Stimulated activated CD8-positive, alpha-beta memory T cell treated with anti-CD3 and anti-CD28 coated beads, Interleukin-12 subunit alpha, Interleukin-12 subunit beta, amount 100 ng/mL, for 24 hours (primary cell): ENCODE results near the gene GRID1.

ENCODE experiments used
- DNase-seq: peaks from one replicate; pipeline ENCODE4 v3.0.0-alpha.2; 2020; ENCODE audit errors: extremely low read depth

The GRID1 gene

DNA sequence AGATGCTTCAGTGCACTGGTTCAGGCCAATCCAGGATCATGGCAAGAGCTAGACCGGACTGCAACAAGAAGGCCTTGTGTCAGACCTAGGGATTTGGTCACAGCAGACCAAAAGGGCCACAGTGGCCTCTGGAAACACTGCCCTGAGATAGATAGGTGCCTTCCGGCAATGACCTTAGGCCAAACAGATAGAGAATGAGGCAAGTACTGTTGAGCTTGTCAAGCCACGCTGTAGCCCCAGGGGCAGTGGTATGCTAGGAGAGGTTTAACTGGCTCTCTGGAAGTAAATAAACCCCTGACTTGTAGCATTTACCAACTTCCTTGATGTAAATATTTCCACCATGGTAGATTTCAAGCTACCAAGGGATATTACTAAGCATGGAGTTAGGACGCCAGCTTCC, 197.5 kb downstream of the GRID1 start:
- DNase-seq: no peak

GRCh38 chr10:86168256-86168655, 198.3 kb downstream of the GRID1 start:
- DNase-seq: no peak

DNA sequence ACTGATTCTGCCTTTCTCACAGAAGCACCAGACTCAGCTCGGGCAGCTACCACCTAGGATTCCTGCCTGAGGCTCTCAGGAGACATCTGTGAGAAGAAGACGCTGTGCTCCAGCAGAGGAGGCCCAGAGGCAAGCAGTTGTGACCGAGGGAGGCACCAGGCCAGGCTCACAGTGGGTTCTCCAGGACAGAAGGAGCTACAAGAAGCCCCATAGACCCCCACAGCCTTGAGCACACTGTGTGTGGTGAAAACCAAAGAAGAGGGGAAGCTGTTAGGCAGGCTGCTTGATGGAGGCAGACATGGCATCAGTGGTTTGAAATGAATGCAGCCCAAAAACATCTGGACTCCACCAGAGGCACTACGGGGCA, 198.8 kb downstream of the GRID1 start:
- no peak for DNase-seq

DNA sequence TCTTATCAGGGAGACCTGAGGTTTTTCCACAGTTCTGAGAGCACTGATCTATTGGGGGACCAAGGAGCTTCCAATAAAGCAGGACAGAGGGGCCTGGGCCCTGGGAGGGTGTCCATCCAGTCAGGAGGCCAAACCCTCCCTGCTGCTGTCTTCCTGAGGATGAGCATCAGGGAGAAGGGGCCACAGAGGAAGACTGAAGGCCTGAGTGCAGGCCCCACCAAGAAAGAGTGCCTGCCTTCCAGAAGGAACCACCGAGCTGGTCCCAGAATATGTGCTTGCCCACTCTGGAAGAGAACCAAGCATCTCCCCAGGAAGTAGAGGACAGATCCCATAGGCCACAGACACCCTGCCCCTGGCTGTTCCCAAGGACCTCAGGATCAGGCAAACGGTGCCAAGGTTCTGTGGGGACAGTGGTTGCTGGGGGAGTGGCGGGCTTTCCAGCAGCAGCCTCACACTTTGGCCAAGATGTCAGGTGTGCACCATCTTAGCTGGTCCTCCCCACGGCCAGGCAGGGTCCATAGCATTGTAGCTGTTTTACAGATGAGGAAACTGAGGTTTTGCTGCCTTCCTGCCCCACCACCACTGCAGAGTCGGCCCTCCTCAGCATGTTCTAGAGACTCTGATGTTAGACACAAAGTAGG, 199.4 kb downstream of the GRID1 start:
- no peak for DNase-seq

DNA sequence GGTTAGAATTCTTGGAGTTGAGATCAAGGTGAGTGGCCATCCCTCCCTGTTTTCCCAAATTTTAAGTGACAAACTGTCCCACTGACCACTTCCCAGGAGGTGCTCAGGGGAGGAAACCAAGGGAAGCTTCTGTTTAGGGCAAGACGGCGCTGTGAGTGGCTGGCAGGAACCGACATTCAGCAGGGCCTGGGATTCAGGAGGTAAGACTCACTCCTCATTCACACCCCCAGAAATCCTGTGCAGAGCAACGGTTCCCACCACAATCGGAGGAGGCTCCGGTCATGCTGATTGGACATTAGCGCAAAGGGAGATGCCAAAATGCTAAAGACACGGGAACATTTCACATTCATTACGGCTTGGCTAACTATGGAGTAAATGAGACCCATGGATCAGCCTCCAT, 200.9 kb downstream of the GRID1 start:
- DNase-seq: no peak

GRCh38 chr10:86164960-86165630, 201.5 kb downstream of the GRID1 start:
- DNase-seq: no peak

GRCh38 chr10:86164174-86164774, 202.3 kb downstream of the GRID1 start:
- DNase-seq: no peak

GRCh38 chr10:86163522-86164173, 202.9 kb downstream of the GRID1 start:
- no peak for DNase-seq

DNA sequence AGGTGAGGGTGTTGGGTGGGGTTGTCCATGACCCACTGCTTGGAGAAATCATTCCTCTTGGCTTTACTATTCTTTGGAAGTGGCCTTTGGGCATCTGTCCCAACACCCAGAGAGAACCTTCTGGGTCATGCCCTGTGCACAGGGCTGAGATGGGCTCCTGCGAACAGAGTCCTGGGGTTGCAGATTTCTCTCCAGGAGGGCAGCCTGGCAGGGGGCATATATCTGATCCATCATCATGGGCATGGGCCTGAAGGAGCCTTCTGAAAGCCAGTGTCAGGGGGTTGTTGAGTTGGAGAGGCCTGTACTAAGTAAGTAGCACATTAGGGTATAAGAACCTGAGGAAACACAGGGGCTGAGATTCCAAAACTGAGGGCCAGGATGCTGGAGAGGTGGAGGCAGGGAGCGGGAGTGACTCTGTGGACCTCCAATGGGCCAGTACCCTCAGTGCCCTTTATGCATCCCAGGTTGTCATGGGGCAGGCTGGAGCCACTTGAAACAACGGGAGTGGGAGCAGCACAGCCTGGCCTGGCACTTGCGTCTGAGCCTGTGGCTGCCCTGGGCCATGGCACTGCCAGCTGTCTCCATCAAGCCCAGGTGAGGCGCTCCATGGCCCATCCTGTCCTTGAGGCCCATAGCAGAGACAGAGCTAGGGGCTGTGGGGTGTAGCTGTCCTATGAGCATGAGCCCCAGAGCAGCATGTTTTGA, 203.7 kb downstream of the GRID1 start:
- no peak for DNase-seq

DNA sequence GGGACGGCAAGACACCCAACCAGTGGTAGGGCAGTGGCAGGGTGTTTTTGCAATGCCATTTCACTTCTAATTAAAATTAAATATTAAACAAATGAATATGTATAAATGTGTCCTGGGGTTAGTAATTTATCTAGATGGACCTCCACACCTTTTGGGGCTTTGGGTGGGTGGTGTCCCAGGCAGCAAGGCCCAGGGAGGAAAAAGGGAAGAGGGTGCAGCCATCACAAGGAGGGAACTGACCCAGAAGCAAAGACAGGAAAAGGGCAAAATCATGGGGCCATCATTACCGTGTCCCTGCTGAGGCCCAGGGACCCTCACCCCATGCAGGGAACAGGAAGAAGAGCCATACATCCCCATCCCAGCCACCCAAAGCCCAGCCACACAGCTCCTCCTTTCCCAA, 204.6 kb downstream of the GRID1 start:
- no peak for DNase-seq

DNA sequence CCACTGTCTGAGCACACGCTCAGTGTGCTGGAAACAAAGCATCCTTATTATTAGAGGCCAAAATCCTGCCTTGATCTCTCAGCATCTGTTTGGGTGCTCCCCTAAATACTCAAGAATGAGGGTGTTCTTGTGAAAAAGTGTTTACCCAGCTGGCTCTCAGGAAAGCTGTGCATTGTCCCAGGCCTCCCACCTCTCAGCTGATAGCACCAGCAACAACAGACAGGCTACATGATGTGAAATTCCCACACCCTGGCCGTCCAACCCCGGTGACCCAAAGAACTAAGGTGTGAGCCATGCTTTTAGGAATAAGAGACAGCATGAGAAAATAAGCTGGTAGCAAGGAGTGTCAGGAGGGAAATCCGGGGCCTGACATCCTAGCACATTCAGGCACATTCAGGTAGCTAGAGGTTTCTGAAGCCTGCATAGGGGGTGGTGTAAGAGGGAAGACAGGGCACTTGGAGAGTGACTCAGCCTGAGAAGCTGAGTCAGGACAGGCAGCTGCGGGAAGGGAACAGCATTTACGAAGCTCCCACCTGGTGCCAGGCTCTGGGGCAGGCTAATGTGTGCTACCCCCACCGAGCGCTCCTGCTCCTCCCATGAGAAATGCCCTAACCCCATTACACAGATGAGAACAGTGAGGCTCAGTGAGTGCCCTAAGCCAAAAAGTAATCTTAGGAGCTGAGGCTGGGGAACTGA, 205.6 kb downstream of the GRID1 start:
- no peak for DNase-seq

- DNase-seq: no peak
Measured at GRCh38 chr10:86159797-86160196, 206.8 kb downstream of the GRID1 start.

DNA sequence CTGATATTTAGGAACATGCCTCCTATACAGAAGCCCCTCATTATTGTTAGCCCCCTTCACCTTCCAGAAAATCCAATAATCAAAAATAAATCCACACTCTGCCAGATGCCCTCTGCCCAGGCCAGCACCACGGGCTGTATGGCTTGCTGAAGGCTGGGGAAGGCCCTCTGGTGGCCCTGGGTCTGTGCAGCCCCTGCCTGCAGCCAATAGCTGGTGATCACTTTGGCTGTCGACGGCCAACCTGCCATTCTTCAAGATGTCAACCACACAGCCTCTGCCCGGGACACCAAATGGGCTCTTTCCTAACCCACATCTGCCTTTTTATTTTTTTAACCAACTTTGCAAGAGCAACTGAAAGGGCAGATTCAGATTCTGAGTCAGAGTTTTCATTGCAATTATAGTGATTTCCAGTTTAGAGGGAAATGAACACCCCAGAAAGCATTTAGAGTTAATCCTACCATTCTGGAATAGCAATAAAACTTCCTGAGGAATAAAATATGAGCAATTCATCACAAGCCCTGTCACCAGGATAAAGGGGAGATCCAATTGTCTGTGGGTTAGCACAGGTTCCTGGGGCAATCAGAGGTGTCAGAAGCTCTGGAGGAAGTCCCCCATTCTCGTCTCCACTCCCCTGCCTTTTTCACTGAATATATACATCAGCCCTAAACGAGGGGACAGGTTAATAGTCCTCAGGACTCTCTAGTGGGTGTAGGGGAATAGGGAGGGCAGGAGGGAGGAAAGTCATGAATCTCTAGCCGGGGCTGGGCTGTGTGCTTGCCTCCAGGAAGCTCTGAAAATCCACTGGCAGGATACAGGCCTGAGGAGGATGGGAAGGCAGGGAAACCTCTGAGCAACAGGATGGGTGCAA, 211.3 kb downstream of the GRID1 start:
- no peak for DNase-seq

GRCh38 chr10:86153751-86154150, 212.8 kb downstream of the GRID1 start:
- no peak for DNase-seq

DNA sequence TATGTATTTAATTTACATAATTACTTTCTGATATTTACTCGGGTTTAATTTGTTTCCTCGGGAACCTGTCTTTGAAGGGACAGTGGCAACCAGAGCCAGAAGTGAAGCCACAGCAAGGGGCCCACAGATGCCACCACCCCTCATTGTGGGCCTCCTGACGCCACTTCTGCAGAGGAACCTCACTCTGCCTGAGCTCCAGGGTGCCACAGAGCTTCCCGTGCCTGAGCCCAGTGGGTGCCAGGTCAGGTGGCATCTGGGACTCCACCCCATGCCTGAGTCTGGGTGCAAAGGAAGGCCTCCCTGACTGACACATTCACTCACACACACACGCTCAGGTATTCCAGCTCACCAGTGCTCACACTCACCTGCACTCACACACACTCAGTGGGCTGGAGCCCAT, 213.7 kb downstream of the GRID1 start:
- DNase-seq: no peak

- DNase-seq: no peak
Measured at GRCh38 chr10:86152354-86152753, 214.2 kb downstream of the GRID1 start.

GRCh38 chr10:86151613-86152012, 215.0 kb downstream of the GRID1 start:
- DNase-seq: no peak

- DNase-seq: no peak
Measured at GRCh38 chr10:86149257-86149656, 217.3 kb downstream of the GRID1 start.

- no peak for DNase-seq
Measured at GRCh38 chr10:86148117-86148516, 218.5 kb downstream of the GRID1 start.

GRCh38 chr10:86144301-86144700, 222.3 kb downstream of the GRID1 start:
- DNase-seq: no peak

DNA sequence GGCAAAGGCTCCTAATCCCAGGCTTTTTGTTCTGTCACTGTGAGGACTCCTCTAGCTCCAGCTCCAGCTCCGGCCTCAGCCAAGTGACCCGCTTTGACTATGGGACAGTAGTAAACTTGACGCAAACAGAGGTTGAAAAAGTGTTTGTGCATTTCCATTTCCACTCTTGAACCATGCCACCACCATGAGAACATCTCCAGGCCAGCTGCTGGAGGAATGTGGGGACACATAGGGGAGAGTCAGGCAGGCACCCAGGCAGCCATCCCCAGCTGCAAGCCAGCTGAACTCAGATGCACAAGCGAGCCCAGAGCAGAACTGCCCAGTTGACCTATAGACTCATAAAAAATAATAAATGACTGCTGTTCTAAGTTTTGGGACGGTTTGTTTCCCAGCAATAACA, 224.7 kb downstream of the GRID1 start:
- no peak for DNase-seq
